ENCODE data around the gene PEX1. TPM values are rescaled to one million over a fixed set of nuclear protein-coding genes. Genes with fewer than 3 reads are reported as not detected.

Gene PEX1
- total and polyA plus RNA-seq, 9 of the 15 experiments (the other 6 are each of a cell fraction or from before 2014, with no cell fraction given): 9.4 to 32.2 (median 19.9) TPM

DNA sequence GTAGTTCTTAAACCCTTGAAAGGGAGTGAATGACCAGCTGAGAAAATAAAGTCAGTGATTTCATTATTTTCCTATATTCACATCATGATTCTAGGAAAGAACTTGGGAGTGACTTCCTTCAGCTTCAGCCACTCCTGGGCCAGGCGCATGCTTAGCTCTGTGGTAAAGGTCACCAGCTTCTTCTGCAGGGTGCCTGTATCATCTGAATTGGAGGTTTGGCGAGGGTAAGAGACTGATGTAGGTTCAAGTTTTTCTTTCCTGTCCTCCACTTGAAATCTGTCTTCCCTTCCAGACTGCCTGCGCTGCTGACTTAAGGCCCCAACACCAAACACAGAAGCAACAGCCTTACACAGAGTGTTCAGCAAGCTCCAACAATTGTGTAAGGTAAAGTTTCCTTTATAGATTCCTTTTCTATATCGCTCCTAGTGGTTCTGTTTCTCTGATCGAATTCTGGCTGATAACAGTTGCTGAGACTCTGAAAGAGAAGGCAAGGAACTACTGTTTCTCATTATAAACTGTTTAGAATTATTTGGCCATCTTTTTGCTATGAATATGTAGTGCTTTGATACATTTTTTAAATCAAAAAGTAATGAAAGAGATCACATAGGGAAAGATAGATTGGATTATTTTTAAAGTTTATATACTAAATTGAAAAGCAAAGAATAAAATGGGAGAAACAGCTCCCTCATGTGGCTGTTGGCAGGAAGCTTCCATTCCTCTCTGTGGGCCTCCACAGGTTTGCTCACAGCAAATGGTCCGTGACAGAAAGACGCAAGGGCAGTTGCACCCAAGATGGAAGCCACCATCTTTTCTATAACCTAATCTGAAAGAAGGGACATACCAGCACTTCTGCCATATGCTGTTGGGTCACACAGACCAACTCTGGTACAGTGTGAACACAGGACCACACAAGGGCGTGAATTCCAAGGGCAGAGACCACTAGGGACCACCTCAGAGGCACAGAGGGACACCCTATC is 67.0 kb downstream of the PEX1 start (continued):
- TF ChIP-seq, protein P1, sequence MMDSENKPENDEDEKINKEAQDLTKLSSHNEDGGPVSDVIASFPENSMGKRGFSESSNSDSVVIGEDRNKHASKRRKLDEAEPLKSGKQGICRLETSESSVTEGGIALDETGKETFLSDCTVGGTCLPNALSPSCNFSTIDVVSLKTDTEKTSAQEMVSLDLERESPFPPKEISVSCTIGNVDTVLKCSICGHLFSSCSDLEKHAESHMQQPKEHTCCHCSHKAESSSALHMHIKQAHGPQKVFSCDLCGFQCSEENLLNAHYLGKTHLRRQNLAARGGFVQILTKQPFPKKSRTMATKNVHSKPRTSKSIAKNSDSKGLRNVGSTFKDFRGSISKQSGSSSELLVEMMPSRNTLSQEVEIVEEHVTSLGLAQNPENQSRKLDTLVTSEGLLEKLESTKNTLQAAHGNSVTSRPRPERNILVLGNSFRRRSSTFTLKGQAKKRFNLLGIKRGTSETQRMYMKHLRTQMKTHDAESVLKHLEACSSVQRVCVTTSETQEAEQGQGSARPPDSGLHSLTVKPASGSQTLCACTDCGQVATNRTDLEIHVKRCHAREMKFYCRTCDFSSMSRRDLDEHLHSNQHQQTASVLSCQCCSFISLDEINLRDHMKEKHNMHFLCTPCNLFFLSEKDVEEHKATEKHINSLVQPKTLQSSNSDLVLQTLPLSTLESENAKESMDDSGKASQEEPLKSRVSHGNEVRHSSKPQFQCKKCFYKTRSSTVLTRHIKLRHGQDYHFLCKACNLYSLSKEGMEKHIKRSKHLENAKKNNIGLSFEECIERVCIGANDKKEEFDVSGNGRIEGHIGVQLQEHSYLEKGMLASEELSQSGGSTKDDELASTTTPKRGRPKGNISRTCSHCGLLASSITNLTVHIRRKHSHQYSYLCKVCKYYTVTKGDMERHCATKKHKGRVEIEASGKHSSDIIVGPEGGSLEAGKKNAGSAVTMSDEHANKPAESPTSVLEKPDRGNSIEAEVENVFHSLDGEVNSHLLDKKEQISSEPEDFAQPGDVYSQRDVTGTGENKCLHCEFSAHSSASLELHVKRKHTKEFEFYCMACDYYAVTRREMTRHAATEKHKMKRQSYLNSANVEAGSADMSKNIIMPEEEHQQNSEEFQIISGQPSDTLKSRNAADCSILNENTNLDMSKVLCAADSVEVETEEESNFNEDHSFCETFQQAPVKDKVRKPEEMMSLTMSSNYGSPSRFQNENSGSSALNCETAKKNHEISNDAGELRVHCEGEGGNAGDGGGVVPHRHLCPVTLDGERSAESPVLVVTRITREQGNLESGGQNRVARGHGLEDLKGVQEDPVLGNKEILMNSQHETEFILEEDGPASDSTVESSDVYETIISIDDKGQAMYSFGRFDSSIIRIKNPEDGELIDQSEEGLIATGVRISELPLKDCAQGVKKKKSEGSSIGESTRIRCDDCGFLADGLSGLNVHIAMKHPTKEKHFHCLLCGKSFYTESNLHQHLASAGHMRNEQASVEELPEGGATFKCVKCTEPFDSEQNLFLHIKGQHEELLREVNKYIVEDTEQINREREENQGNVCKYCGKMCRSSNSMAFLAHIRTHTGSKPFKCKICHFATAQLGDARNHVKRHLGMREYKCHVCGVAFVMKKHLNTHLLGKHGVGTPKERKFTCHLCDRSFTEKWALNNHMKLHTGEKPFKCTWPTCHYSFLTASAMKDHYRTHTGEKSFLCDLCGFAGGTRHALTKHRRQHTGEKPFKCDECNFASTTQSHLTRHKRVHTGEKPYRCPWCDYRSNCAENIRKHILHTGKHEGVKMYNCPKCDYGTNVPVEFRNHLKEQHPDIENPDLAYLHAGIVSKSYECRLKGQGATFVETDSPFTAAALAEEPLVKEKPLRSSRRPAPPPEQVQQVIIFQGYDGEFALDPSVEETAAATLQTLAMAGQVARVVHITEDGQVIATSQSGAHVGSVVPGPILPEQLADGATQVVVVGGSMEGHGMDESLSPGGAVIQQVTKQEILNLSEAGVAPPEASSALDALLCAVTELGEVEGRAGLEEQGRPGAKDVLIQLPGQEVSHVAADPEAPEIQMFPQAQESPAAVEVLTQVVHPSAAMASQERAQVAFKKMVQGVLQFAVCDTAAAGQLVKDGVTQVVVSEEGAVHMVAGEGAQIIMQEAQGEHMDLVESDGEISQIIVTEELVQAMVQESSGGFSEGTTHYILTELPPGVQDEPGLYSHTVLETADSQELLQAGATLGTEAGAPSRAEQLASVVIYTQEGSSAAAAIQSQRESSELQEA (IDR thresholded peaks at IDR 0.05; ENCODE audit: low read depth): no peak
- no peak for TF ChIP-seq NCOA2 (IDR thresholded peaks at IDR 0.05; ENCODE audit: partially characterized antibody in 2 of 2)
- TF ChIP-seq ZFX (CRISPR knock-in tag; IDR thresholded peaks at IDR 0.05): no peak
- TF ChIP-seq, protein P2, sequence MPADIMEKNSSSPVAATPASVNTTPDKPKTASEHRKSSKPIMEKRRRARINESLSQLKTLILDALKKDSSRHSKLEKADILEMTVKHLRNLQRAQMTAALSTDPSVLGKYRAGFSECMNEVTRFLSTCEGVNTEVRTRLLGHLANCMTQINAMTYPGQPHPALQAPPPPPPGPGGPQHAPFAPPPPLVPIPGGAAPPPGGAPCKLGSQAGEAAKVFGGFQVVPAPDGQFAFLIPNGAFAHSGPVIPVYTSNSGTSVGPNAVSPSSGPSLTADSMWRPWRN (IDR thresholded peaks at IDR 0.05; ENCODE audit: low read depth): no peak
- no peak for TF ChIP-seq FUS (optimal IDR thresholded peaks at IDR 0.05; ENCODE audit: low read depth, low read length)
- TF ChIP-seq TEAD4 (IDR thresholded peaks at IDR 0.05; ENCODE audit: low read length): peak; percentile 16; the same call in 1 of the 2 replicates
- TF ChIP-seq TEAD4 (CRISPR knock-in tag; IDR thresholded peaks at IDR 0.05; ENCODE audit: borderline replicate concordance): no peak
- TF ChIP-seq, protein P3, sequence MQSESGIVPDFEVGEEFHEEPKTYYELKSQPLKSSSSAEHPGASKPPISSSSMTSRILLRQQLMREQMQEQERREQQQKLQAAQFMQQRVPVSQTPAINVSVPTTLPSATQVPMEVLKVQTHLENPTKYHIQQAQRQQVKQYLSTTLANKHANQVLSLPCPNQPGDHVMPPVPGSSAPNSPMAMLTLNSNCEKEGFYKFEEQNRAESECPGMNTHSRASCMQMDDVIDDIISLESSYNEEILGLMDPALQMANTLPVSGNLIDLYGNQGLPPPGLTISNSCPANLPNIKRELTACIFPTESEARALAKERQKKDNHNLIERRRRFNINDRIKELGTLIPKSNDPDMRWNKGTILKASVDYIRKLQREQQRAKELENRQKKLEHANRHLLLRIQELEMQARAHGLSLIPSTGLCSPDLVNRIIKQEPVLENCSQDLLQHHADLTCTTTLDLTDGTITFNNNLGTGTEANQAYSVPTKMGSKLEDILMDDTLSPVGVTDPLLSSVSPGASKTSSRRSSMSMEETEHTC (IDR thresholded peaks at IDR 0.05): no peak
- TF ChIP-seq SMARCA4 (IDR thresholded peaks at IDR 0.05): no peak
- no peak for TF ChIP-seq ZNF12 (CRISPR knock-in tag; IDR thresholded peaks at IDR 0.05)
- TF ChIP-seq ZNF583 (CRISPR knock-in tag; IDR thresholded peaks at IDR 0.05): no peak
- no peak for TF ChIP-seq SIN3B (IDR thresholded peaks at IDR 0.05; ENCODE audit: low read depth)
- TF ChIP-seq YBX1 (IDR thresholded peaks at IDR 0.05): no peak
- TF ChIP-seq, protein P4, sequence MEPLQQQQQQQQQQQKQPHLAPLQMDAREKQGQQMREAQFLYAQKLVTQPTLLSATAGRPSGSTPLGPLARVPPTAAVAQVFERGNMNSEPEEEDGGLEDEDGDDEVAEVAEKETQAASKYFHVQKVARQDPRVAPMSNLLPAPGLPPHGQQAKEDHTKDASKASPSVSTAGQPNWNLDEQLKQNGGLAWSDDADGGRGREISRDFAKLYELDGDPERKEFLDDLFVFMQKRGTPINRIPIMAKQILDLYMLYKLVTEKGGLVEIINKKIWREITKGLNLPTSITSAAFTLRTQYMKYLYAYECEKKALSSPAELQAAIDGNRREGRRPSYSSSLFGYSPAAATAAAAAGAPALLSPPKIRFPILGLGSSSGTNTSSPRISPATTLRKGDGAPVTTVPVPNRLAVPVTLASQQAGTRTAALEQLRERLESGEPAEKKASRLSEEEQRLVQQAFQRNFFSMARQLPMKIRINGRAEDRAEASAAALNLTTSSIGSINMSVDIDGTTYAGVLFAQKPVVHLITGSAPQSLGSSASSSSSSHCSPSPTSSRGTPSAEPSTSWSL (CRISPR knock-in tag; IDR thresholded peaks at IDR 0.05; ENCODE audit: borderline replicate concordance): no peak
- TF ChIP-seq U2AF2 (optimal IDR thresholded peaks at IDR 0.05; ENCODE audit: low read depth, low read length): no peak
- TF ChIP-seq GATAD2B (IDR thresholded peaks at IDR 0.05; ENCODE audit: borderline replicate concordance): 0 out of 2 replicates have a peak, but pooled peaks have one; percentile 28
- TF ChIP-seq TRIM28 (IDR thresholded peaks at IDR 0.05): no peak

Measured in K562 (cell line).